Endothelial cell of hepatic sinusoid (primary cell): Measurements from ENCODE around the gene C1QL1.

ENCODE experiments used
- in situ Hi-C: cut with HindIII; loops from 2 replicates; pipeline ENCODE4 v1.10.0; 2017; ENCODE audit warnings: low sequenced_read_pairs

C1QL1 gene

DNA sequence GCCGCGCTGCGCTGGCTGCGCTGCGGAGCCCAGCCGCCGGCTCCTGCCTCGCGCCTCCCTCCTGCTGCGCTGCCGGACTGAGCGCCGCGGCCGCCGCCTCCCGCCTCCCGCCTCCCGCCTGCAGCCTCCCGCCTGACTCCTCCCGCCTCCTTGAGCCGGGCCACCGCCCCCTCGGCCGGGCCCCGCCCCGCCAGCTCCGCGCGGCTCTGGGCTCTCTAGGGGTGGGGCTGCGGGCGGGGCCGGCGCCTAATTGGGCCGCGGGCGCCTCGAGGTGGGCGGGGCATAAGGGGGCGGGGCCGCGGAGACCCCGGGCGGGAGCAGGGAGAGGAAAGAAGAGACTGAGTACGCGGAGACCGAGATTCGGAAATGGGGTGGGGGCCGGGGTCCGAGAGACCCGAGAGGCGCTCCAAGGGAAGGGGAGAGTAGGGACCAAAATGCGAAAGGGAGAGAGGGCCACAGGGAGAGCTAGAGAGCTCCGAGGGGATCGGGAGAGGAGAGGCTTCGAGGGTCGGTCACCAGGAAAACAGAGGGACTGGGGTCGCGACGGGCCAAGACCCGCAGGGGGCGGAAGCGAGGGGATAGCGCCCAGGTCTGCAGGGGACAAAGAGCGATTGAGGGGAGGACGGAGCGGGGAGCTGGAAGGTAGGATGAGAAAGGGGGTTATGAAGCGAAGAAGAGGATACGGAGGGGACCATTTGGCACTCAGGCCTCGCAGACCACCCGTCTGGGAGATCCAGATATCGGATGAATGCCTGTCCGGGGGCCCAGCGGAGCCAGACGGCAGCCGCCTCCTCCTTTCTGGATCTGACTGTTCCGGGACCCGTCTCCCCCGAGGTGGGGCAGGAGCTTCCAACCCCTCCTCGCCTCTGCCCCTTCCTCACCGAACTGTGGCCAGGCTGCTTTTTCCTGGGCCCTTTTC is at the start of gene C1QL1:
C1QL1 (minus strand) TSS at position 79 of the 919 bp plus-strand sequence. CDS start 255 bp downstream, outside the sequence.
- in situ Hi-C loops = no loop called here

DNA sequence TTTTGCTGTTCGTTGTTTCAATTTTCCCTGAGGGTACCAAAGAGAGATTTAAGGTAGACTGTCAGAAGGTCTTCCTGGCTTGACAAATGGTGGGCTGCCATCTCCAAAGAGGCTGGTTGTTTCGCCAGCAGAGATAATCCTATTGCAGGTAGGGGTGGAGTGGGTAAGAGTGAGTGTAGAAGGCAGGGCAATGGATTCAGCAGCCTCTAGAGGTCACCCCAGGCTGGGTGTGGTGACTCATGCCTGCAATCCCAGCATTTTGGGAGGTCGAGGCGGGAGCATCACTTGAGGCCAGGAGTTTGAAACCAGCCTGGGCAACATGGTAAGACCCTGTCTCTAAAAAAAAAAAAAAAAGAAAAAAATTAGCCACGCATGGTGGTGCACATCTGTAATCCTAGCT is 48.7 kb upstream of the C1QL1 start:
- in situ Hi-C loops = loop anchor here (25.0 kb wide), 1 partner anchor 105 kb away; the partner anchor contains the start of gene GFAP

DNA sequence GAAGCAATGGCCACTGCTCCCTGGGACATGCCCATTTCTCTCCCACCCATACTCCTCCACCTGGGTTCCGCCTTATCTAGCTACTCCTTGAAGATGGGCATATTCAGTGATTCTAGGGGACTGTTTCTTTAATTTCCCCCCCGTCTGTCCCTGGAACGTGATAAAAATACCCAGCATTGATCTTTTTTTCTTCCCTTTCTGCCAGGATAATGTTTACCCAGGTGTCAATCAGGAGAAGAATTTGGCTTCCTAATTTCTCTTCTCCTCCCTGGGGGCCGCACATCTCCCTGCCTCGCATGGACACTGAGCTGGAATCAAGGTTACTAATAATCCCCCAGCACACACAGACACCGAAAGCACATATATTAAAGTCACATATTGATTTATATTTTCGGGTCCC is 48.1 kb upstream of the C1QL1 start:
- in situ Hi-C loops = loop anchor here (25.0 kb wide), 1 partner anchor 104 kb away; the partner anchor contains the start of gene GFAP

DNA sequence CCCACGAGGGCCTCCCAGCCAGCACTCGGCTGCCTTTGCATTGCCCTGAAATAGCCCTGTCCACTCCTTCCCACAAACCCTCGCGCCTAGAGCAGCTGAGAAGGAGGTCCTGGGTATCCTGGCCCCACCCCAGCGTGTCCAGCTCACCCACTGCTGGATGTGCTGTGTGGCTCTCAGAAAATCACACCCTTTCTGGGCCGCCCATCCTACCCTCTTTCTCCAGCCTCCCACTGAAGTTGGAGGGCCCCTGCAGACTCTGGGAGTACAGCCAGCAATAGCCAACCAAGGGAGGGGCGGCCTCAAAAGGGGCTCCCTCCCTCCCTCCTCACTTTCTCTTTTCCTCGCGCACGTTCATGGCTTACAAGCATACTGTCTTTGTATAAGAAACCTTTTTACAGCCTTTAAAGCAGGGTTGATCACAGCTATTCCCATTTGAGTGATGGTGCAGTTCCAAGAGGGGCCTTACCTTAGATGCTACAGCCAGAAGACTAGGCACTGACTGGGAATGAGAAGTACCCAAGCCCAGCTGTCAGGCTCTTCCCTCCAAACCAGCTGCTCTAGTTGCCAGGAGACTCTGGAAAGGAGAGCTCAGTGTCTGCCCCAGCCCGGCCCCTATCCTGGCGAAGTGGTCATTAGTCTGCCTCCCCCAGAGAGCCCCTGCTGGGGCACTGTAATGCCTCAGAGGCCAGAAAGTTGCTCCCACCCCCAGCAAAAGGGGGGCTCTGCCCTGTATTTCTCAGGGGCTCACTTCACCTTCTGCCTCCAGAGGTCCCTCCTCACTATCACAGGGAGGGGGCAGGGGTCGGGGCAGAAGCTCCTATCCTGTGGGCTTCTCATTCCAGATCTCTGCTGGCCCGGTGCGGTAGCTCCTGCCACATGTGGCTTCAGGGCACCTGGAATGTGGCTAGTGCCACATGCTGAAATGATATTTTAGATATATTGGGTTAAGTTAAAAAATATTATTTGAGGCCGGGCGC is 45.2 kb upstream of the C1QL1 start:
- in situ Hi-C loops = loop anchor here (25.0 kb wide), 1 partner anchor 101 kb away; the partner anchor contains the start of gene GFAP

DNA sequence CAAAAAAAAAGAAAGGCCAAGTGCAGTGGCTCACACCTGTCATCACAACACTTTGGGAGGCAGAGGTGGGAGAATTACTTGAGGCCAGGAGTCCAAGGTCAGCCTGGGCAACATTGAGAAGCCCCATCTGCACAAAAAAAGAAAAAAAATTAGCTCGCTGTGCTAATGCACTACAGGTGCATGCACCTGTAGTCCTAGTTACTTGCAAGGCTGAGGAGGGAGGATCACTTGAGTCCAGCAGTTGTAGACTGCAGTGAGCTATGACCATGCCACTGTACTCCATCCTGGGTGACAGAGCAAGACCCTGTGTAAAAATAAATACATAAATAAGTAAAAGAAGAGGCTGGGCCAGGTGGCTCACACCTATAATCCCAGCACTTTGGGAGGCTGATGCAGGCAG is 43.7 kb upstream of the C1QL1 start:
- in situ Hi-C loops = loop anchor here (25.0 kb wide), 1 partner anchor 99 kb away; the partner anchor contains the start of gene GFAP

DNA sequence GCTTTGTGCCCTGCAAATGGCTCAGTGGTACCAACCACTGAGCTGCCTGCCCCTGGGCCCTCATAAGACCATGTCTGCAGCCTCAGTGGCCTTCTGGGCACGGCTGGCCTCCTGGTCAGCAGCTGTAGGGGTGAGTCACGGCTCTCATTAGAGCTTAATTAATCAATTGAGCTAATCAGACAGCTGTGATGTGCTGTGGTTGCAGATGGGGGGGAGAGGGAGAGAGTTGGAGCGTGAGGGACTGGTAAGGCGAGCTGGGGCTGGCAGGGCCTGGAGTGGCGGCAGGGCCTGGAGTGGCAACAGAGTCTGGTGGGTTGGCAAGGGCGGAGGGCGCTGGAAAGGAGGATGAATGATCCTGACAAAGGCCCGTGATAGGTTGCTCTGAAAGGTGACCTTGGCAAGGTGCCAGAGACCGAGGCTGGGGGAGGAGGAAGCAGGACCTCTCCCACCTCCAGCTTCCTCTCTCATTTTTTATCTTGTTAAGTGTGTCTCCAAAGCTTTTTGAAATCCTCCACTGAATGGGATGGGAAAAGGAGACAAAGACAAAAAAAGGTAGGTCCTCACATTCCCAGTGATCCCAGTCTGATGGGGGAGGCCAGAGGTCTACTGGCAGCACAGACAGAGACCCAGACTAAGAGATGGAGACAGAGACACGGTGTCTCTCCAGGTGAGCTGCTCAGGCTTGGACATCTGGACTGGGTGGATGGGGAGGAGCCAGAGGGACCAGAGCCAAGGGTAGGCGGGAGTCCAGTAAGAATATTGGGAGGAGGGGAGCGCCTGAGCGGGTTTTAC is 41.8 kb upstream of the C1QL1 start:
- in situ Hi-C loops = loop anchor here (25.0 kb wide), 1 partner anchor 98 kb away; the partner anchor contains the start of gene GFAP

DNA sequence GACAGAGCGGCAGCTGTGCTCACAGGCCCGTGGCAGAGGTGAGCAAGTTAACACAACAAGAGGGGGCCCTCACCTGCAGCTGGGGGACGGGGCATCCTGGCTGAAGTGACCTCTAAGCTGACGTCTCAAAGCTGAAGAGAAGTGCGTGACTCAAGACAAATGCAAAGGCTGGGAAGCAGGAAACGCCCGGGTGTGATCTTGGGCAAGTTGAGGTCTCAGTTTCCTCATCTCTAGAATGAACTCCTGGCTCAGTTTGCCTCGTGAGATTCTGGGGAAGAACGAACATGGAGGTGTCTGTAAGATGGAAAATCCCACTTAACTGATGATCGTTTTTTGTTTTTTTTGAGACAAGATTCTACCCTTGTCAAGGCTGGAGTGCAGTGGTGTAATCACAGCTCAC is 40.1 kb upstream of the C1QL1 start:
- in situ Hi-C loops = loop anchor here (25.0 kb wide), 1 partner anchor 96 kb away; the partner anchor contains the start of gene GFAP

DNA sequence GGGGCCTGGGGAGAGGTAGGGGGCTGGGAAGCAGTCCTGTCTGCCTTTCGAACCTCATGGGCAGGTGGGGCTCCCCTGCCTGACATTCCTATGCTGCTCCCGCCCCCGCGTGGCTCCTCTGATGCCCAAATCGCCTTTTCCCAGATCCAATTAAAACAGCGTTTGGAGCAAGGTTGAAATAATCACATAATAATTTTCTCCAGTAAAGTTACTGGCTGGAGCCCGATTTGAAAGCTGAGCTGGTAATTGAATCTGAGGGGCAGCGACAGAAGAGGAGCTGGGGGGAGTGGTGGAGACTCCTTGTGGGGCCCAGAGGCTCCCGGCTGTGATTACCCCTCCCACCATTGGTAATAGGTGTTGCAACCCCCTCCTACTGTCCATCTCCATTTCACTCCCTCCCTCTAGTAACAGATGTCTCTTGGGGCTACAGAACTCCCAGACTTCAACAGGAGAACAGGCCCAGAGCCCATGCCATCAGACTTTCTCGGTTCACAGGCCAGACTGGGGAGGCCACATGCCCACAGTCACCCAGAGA is 38.9 kb upstream of the C1QL1 start:
- in situ Hi-C loops = loop anchor here (25.0 kb wide), 1 partner anchor 95 kb away; the partner anchor contains the start of gene GFAP

DNA sequence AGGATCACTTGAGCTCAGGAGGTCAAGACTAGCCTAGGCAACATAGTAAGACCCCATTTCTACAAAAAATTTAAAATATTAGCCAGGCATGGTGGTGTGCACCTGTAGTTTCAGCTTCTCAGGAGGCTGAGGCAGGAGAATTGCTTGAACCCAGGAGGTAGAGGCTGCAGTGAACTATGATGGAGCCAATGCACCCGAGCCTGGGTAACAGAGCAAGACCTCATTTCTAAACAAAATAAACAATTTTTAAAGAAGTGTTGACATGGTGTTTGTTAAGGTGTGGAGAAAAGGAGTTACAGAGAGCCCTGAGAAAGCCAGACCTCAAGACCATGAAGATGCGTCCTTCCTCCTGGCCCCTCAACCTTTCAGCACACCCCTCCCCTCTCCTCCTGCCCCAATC is 37.6 kb upstream of the C1QL1 start:
- in situ Hi-C loops = loop anchor here (25.0 kb wide), 1 partner anchor 93 kb away; the partner anchor contains the start of gene GFAP

DNA sequence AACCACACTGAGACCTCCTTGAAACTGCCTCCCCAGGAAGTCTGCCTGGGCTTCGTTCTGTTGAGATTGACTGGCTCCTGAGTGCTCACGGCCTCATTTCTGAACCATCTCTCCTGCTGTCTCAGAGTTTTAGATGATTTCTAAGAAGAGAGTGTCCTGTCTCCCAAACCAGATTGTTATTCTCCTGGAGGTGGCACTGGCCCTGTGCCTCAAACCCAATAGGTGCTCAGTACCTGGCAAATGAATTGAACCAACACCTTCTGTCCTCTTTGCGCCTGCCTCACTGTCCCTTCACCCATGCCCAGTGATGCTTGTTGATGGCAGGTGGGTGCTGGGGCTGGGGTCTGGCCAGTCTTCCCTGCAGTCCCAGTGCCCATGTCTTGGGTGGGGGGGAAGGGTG is 36.3 kb upstream of the C1QL1 start:
- in situ Hi-C loops = loop anchor here (25.0 kb wide), 1 partner anchor 92 kb away; the partner anchor contains the start of gene GFAP

DNA sequence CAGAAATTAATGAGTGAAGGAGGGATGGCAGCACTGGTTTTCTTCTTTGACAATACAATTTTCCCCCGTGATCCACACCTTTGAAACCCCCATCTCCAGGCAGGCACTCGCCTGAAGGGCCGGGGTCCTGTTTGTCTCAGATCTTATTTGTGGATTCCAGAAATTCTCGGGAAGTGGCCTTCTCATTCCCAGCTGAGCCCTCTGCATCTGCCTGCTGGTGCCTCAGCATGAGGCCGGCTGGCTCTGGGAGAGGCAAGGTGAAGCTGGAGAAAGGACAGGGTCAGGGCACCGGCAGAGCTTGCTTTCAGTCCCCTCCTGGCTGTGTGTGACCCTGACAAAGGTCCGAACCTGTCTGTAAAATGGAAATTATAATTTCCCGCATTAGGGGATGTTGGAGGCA is 35.8 kb upstream of the C1QL1 start:
- in situ Hi-C loops = loop anchor here (25.0 kb wide), 1 partner anchor 92 kb away; the partner anchor contains the start of gene GFAP

DNA sequence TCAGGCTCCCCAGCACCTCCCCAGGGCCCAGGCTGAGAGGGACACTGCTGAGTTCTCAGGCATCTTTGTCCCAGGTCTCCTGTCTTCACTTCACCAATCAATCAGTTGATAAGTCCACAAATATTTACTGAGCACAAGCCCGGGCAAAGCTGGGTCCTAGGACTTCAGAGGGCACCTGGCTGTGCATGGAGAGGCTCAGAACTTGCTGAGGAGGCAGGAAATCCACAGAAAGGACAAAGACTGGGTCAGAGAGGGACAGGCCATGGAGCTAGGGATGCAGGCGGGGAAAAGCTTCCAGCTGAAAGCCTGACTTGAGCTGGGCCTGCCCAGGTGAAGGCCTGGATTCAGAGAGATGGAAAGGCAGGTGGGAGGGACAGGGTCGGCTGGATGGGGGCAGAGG is 33.2 kb upstream of the C1QL1 start:
- in situ Hi-C loops = loop anchor here (25.0 kb wide), 1 partner anchor 89 kb away; the partner anchor contains the start of gene GFAP

DNA sequence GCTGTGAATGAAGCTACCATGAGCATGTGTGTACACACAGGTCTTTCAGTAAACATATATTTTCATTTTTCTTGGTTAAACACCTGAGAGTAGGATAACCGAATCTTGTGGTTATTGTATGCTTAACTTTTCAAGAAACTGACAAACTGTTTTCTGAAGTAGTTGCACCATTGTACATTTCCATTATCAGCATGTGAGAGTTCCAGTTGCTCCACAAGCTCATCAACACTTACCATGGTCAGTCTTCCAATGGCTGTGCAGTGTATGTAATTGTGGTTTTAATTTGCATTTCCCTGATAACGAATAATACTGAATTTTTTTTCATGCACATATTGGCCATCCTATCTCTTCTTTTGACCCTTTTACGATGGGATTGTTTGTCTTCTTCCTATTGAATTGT is 31.3 kb upstream of the C1QL1 start:
- in situ Hi-C loops = no loop called here

DNA sequence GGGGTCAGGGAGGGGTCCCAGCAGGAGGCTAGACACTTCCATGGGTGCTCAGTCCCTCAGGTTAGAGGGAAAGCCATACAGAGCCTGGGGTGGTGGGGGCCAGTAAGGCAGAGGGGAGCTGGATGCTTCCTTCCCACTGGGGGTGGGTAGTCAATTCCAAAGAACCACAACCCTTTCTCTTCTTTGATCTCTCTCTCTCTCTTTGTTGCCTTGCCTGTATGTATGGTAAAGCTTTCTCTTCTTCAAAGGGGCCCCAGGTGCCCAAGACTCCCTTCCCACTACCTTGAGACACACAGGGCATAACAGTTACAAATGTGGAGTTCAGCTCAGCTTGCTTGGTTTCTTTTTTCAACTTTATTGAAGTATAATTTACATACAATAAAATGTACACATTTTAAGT is 30.5 kb upstream of the C1QL1 start:
- in situ Hi-C loops = no loop called here

DNA sequence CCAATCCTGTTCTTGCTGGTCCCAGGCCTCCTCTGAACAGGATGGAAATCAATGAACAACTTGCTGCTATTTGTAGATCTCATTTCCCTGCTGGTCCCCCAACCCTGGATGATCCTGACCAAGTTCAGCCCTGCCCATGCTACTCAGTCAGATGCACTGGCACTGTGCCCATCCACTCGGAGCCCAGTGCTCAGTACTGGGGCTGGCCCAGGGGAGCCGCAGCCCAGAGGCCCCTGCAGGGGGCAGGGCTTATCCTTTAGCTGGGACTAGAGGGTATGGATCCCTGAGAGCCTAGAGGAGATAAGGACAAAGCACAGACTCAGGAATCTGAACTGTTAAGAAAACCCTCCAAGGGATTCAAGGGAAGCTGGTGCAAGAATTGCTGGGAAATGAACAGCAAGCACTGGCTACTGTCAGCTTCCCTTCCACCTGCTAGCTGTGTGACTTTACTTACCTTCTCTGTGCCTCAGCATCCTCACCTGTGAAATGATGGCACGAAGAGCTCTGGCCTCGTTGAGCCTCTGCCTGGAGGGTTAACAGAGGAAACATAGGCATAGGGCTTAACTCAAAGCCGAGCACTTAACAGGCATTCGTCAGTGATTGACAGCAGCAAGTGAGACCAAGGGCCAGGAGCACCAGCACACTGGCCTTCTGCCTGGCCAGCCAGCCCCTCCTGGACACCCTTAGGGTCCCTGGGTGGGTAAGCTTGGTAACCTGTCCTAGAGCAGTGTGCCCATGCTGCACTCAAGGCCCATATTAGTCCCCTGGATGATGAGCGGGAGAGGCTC is 29.8 kb upstream of the C1QL1 start:
- in situ Hi-C loops = no loop called here

DNA sequence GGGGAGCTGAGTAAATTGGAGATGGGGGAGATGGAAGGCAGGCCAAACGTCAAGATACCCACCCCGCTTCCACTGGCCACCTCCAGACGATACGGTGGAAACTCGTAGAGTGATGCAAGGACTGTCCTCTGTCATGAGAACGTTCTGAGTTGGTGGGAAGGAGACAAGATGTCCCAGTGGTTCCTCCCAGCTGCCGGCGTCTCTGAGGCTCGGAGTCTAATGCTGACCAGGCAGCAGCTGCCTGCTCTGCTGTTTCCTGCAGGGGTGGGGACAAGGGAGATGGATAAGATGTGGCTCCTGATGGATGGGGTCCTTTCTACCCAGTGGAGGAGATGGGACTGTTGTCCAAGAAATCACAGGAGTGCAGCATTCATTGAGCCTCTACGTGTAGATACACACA is 28.2 kb upstream of the C1QL1 start:
- in situ Hi-C loops = no loop called here

DNA sequence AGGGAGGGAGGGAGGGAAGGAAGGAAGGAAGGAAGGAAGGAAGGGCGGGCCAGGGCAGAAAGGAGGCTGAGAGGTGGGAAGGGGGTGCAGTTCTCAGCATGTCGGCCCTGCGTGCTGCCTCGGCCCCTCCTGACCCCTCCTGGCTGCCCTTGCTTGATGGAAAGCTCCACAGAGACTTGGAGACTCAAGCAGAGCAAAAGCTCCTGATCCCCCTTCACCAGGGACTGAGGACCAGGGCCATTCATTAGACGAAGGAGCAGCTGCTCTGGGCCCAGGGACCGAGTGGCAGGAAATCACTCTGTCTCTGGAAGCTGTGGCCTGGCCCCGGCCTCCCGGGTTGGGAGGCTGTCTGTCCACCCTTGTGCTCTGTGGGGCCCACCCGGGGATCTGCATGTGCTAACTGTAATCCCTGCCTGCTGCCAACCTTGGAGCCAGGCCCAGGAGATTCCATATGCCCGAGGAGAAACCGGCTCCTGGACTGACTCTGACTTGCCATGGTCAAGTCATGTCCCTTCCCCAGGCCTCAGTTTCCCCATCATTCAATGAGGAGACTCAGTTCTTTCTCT is 27.4 kb upstream of the C1QL1 start:
- in situ Hi-C loops = no loop called here

DNA sequence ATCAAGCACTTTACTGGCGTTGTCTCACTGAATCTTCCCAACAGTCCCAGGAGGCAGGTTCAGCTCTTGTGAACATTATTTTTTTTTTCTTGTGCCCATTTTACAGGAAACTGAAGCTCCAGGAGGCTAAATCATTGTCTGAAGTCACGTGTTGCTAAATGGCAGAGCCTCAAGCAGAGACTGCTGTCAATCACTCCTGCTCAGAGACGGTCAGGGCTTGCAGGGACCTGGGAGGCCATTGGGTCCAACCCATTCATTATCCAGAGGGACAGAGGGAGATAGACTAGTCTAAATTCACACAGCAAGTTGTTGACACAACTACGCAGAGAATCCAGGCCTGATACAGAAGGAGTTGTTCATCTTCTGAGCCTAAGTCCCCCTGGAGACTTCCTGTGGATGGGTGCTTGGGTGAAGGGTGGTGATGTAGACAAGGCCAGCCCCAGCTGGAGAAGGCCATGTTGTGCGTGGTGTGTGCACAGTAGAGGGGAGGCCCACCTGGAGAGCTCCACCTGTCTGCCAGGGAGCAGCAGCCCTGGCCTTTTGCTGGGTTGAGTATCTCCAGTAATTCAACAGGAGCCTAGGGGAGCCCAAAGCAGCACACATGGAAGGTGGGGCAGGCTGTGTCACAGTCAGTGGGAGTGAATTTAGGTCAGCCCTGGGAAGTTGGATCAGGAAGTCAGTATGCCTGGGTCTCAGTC is 24.3 kb upstream of the C1QL1 start:
- in situ Hi-C loops = no loop called here
